ENCODE results near the gene ZNF791.

- TF ChIP-seq ZSCAN30 (tag by site-specific recombination; IDR thresholded peaks at IDR 0.05) = no peak
- no peak for TF ChIP-seq CTCF (tag by site-specific recombination; IDR thresholded peaks at IDR 0.05)
- TF ChIP-seq ZNF549 (tag by site-specific recombination; IDR thresholded peaks at IDR 0.05) = no peak
These were observed 32.1 kb upstream of the ZNF791 start for GRCh38 chr19:12578641-12579040.

Measured in HEK293 (cell line).